Renal cortex interstitium (tissue), 11 donors: ENCODE results near the gene TSPAN15. TPM values are rescaled to one million over a fixed set of nuclear protein-coding genes. Genes with fewer than 3 reads are reported as not detected.

ENCODE experiments used
- DNase-seq, 11 donors: peaks; one replicate each; pipeline ENCODE4 v3.0.0-alpha.2; 2013; ENCODE audit warnings: low read depth in 9 of 11, low spot score in 4 of 11; ENCODE audit errors: extremely low read depth in 1 of 11
- polyA plus RNA-seq, 3 donors: library from polyadenylated mRNA; unstranded; fragments of 120-200 nt; gene quantifications; one replicate each; pipeline ENCODE4 v1.2.1, GENCODE V29; 2013; ENCODE audit not compliant: insufficient read length in 3 of 3

Gene TSPAN15
- polyA plus RNA-seq, 3 donors: 42.3 to 56.0 (median 46.8) TPM

- peak in 3 of 11 donors; percentile 40 to 49 (median 43) for DNase-seq
These were observed 37.9 kb upstream of the TSPAN15 start for GRCh38 chr10:69413221-69413865.

GRCh38 chr10:69414036-69415018, 36.9 kb upstream of the TSPAN15 start:
- DNase-seq: no peak

GRCh38 chr10:69415049-69415448, 36.2 kb upstream of the TSPAN15 start:
- no peak for DNase-seq

GRCh38 chr10:69415951-69416350, 35.3 kb upstream of the TSPAN15 start:
- DNase-seq: no peak

GRCh38 chr10:69416695-69417094, 34.6 kb upstream of the TSPAN15 start, which contains the start of gene TACR2:
Gene TACR2 (minus strand): TSS chr10:69416918. CDS start chr10:69416323, 595 bp downstream.
- no peak for DNase-seq

- no peak for DNase-seq
These were observed 33.7 kb upstream of the TSPAN15 start for GRCh38 chr10:69417542-69417941.

GRCh38 chr10:69418052-69418752, 33.1 kb upstream of the TSPAN15 start:
- DNase-seq: no peak

- no peak for DNase-seq
These were observed 32.0 kb upstream of the TSPAN15 start for GRCh38 chr10:69419096-69419743.

GRCh38 chr10:69419744-69420126, 31.5 kb upstream of the TSPAN15 start:
- no peak for DNase-seq

GRCh38 chr10:69421611-69422308, 29.5 kb upstream of the TSPAN15 start:
- DNase-seq: no peak

- DNase-seq: no peak
These were observed 28.6 kb upstream of the TSPAN15 start for GRCh38 chr10:69422676-69423075.

- no peak for DNase-seq
These were observed 26.2 kb upstream of the TSPAN15 start for GRCh38 chr10:69425041-69425440.

- DNase-seq: no peak
These were observed 25.6 kb upstream of the TSPAN15 start for GRCh38 chr10:69425511-69426298.

- no peak for DNase-seq
These were observed 24.9 kb upstream of the TSPAN15 start for GRCh38 chr10:69426376-69426727.

- no peak for DNase-seq
These were observed 23.1 kb upstream of the TSPAN15 start for GRCh38 chr10:69428165-69428564.

- DNase-seq: no peak
These were observed 17.1 kb upstream of the TSPAN15 start for GRCh38 chr10:69434169-69434568.

- DNase-seq: no peak
These were observed 16.3 kb upstream of the TSPAN15 start for GRCh38 chr10:69434926-69435325.

- DNase-seq: no peak
These were observed 15.2 kb upstream of the TSPAN15 start for GRCh38 chr10:69435966-69436520.
